HepG2 (cell line): ENCODE measurements around the gene ADSS1. TPM values are rescaled to one million over a fixed set of nuclear protein-coding genes. Genes with fewer than 3 reads are reported as not detected.

Experiments
- ARNTL ChIP-seq: sonication (generic); formaldehyde crosslinking; IDR thresholded peaks from 2 replicates; pipeline ENCODE4 v1.4.0; 2020; ENCODE audit warnings: mild to moderate bottlenecking, missing genetic modification reagents
- CBX2 ChIP-seq, 2 experiments: fragments of 200-600 bp in 1 of 2; sonication (generic); formaldehyde crosslinking in 1 of 2; IDR thresholded peaks; 2 replicates each; pipeline versions ENCODE4 v1.7.0 to v1.8.1; 2018 to 2022; ENCODE audit warnings: low read depth in 2 of 2, low read length in 1 of 2, mild to moderate bottlenecking in 1 of 2, missing genetic modification reagents in 1 of 2
- CEBPB ChIP-seq: IDR thresholded peaks from 2 replicates; pipeline ENCODE4 v1.6.1; 2011; ENCODE audit warnings: low read depth, low read length, improper control_type of control experiment, borderline replicate concordance
- CEBPZ ChIP-seq: IDR thresholded peaks from 2 replicates; pipeline ENCODE4 v1.6.1; 2012; ENCODE audit warnings: low read length, improper control_type of control experiment
- DMTF1 ChIP-seq: sonication (generic); formaldehyde crosslinking; IDR thresholded peaks from 2 replicates; pipeline ENCODE4 v1.4.0; 2020; ENCODE audit warnings: mild to moderate bottlenecking, missing genetic modification reagents
- MED8 ChIP-seq: sonication (generic); formaldehyde crosslinking; IDR thresholded peaks from 2 replicates; pipeline ENCODE4 v1.8.1; 2023; ENCODE audit warnings: mild to moderate bottlenecking, missing genetic modification reagents; ENCODE audit not compliant: insufficient replicate concordance
- NCOA2 ChIP-seq: sonication (generic); formaldehyde crosslinking; IDR thresholded peaks from 2 replicates; pipeline ENCODE4 v1.8.0; 2022; ENCODE audit warnings: inconsistent platforms
- NR3C1 ChIP-seq: sonication (generic); formaldehyde crosslinking; IDR thresholded peaks from 2 replicates; pipeline ENCODE4 v1.4.0; 2020; ENCODE audit warnings: missing genetic modification reagents
- PRDM4 ChIP-seq: sonication (generic); formaldehyde crosslinking; IDR thresholded peaks from 2 replicates; pipeline ENCODE4 v1.9.0; 2021; ENCODE audit warnings: missing genetic modification reagents, borderline replicate concordance
- RCOR2 ChIP-seq: IDR thresholded peaks from 2 replicates; pipeline ENCODE4 v1.6.1; 2016; ENCODE audit warnings: missing biosample characterization, missing genetic modification reagents
- TFE3 ChIP-seq: IDR thresholded peaks from 2 replicates; pipeline ENCODE4 v1.6.1; 2016
- WIZ ChIP-seq: sonication (generic); formaldehyde crosslinking; IDR thresholded peaks from 2 replicates; pipeline ENCODE4 v1.5.1; 2020; ENCODE audit warnings: mild to moderate bottlenecking, missing genetic modification reagents
- ZBTB49 ChIP-seq: sonication (generic); formaldehyde crosslinking; IDR thresholded peaks from 2 replicates; pipeline ENCODE4 v1.4.0; 2020; ENCODE audit warnings: missing genetic modification reagents, borderline replicate concordance
- ZNF605 ChIP-seq: sonication (generic); formaldehyde crosslinking; IDR thresholded peaks from 2 replicates; pipeline ENCODE4 v1.8.0; 2022; ENCODE audit warnings: mild to moderate bottlenecking, missing genetic modification reagents
- ZNF780A ChIP-seq: sonication (generic); formaldehyde crosslinking; IDR thresholded peaks from 2 replicates; pipeline ENCODE4 v1.8.0; 2022; ENCODE audit warnings: mild to moderate bottlenecking, missing genetic modification reagents, moderate library complexity
- polyA plus RNA-seq, 8 experiments: library from polyadenylated mRNA; depleted of rRNA in 3 of 8; stranded (reverse) in 7 of 8; unstranded in 1 of 8; fragments of >200 nt; fragmentation: Illumina TruSeq in 4 of 8; extraction: Trizol in 4 of 8; gene quantifications; 2 replicates each; pipeline versions ENCODE4 v1.2.1 to v1.2.3, GENCODE V29; 2011 to 2016; ENCODE audit warnings: low read depth in 4 of 8, missing spikeins in 1 of 8, mixed read lengths in 1 of 8; ENCODE audit not compliant: insufficient read depth in 1 of 8
- total RNA-seq, 5 experiments: library from RNA; depleted of rRNA; stranded (reverse); fragments of >200 nt; fragmentation: Illumina TruSeq; extraction: Trizol; gene quantifications; 2 replicates each; pipeline ENCODE4 v1.2.3, GENCODE V29; 2016; ENCODE audit warnings: low read depth in 1 of 5

The ADSS1 gene
- total and polyA plus RNA-seq, 2 of the 13 experiments (the other 11 are each of a cell fraction or from before 2014, with no cell fraction given), result 1.0 to 36.7 TPM

GRCh38 chr14:104723651-104724406 lies at the start of gene ADSS1 (continued):
- TF ChIP-seq WIZ (CRISPR knock-in tag) (peak; percentile 58; the same call in 1 of the 2 replicates), ARNTL (CRISPR knock-in tag) (no peak; the same call in 1 of the 2 replicates), MED8 (CRISPR knock-in tag) (no peak), PRDM4 (CRISPR knock-in tag) (0 out of 2 replicates have a peak, but pooled peaks have one; percentile 46), TFE3 (CRISPR knock-in tag) (no peak), RCOR2 (CRISPR knock-in tag) (no peak), DMTF1 (CRISPR knock-in tag) (no peak), CBX2 (IDR thresholded peaks at IDR 0.05; ENCODE audit: low read depth, low read length) (no peak), CBX2 (CRISPR knock-in tag; IDR thresholded peaks at IDR 0.05; ENCODE audit: low read depth) (no peak), NR3C1 (CRISPR knock-in tag) (no peak), CEBPB (no peak), NCOA2 (CRISPR knock-in tag) (no peak), ZBTB49 (CRISPR knock-in tag) (no peak), CEBPZ (no peak), ZNF605 (CRISPR knock-in tag) (peak; percentile 52; the same call in 1 of the 2 replicates), ZNF780A (CRISPR knock-in tag) (no peak)
